Measurements from ENCODE around the gene SP140. TPM values are rescaled to one million over a fixed set of nuclear protein-coding genes. Genes with fewer than 3 reads are reported as not detected.

Gene SP140
- total RNA-seq, 1 experiment from 2014 or later = 1.1 TPM

DNA sequence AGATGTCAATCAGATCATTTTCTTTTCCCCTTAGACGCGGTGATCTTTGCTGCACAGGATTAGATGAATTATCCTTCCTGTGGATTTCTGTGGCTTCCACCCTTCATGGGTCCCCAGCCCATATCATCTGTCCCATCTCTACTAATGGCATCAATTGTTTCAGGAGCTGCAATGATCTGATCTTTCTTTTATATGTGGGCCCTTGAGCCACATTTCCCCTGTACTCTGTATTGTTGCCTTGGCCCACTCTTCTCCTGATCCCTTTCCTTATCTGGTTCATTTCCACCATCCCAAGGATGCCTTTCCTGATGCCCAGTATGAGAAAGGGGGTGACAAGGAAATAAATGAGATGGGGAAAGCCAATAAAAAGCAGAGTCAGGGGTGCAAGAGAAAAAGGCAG is 24.7 kb downstream of the SP140 start:
- BruUV-seq (replicated peaks) = no TSS peak
- peaks cover 33% of the 10 kb centered on the region for H3K27me3 ChIP-seq (ENCODE audit: control insufficient read depth, insufficient read depth, low read length)

DNA sequence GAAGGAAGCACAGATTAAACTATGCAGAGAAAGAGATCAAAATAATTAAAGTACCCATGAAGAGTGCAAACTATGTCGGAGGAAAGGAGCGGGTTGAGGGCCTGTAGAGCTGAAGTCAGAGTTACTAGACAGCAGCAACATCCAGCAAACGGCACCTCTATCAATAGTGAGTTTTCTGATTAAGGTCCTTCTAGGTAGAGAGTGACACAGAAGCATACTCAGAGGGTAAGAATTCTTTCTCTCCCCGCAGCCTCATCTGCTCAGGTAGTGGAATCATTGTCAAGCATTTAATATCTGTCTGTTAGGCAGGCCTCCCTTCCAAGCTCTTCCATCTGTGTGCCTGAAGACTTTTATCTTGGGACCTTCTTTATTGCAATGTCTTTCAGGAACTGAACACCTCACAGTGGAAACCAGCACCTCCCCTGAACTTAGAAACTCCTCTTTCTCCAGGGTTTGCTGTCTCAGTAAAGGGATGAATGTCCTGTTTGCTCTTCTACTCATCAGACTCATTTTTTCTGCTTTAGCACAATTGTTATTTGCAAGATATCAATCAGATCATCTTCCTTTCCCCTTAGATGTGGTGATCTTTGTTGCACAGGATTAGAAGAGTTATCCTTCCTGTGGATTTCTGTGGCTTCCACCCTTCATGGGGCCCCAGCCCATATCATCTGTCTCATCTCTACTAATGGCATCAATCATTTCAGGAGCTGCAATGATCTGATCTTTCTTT is 28.8 kb downstream of the SP140 start:
- no peaks in the 10 kb centered on the region for H3K9me3 ChIP-seq (ENCODE audit: control insufficient read depth, insufficient read depth, low read depth, low read length)
- ChIA-PET CTCF (no interaction called here), POLR2A (no interaction called here)
- H3K4me3 ChIP-seq (ENCODE audit: low read depth in 2 of 2, low read length in 2 of 2) = no peak overlapping the region
- ATAC-seq (no peak), DNase-seq (ENCODE audit: low read depth, low spot score) (no peak)
- in situ Hi-C loops (cut with HindIII; ENCODE audit: low pct_unique_long_range_greater_than_20kb, low sequenced_read_pairs) = no loop called here
- no TSS peak for BruUV-seq (replicated peaks)
- H3K4me1 ChIP-seq (ENCODE audit: control insufficient read depth, insufficient read depth, low read length) = no peaks in the 10 kb centered on the region
- no peaks in the 10 kb centered on the region for H3K36me3 ChIP-seq (ENCODE audit: control insufficient read depth, insufficient read depth, low read length)
- TF ChIP-seq, protein P1, sequence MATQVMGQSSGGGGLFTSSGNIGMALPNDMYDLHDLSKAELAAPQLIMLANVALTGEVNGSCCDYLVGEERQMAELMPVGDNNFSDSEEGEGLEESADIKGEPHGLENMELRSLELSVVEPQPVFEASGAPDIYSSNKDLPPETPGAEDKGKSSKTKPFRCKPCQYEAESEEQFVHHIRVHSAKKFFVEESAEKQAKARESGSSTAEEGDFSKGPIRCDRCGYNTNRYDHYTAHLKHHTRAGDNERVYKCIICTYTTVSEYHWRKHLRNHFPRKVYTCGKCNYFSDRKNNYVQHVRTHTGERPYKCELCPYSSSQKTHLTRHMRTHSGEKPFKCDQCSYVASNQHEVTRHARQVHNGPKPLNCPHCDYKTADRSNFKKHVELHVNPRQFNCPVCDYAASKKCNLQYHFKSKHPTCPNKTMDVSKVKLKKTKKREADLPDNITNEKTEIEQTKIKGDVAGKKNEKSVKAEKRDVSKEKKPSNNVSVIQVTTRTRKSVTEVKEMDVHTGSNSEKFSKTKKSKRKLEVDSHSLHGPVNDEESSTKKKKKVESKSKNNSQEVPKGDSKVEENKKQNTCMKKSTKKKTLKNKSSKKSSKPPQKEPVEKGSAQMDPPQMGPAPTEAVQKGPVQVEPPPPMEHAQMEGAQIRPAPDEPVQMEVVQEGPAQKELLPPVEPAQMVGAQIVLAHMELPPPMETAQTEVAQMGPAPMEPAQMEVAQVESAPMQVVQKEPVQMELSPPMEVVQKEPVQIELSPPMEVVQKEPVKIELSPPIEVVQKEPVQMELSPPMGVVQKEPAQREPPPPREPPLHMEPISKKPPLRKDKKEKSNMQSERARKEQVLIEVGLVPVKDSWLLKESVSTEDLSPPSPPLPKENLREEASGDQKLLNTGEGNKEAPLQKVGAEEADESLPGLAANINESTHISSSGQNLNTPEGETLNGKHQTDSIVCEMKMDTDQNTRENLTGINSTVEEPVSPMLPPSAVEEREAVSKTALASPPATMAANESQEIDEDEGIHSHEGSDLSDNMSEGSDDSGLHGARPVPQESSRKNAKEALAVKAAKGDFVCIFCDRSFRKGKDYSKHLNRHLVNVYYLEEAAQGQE (IDR thresholded peaks at IDR 0.05; ENCODE audit: insufficient read depth in 1 of 2, low read depth in 2 of 2, low read length in 1 of 2) = no peak
- TF ChIP-seq SIN3A (IDR thresholded peaks at IDR 0.05; ENCODE audit: borderline replicate concordance, insufficient read depth, low read depth, low read length) (no peak), POLR2AphosphoS5 (IDR thresholded peaks at IDR 0.05; ENCODE audit: low read depth, low read length) (no peak)
- peaks cover 11% of the 10 kb centered on the region for H3K27me3 ChIP-seq (ENCODE audit: control insufficient read depth, insufficient read depth, low read length)
- H3K27ac ChIP-seq (ENCODE audit: low read length) = no peak overlapping the region
- intact Hi-C loops (cut with micrococcal nuclease; ENCODE audit: unreplicated experiment) = no loop called here

More for the DNA sequence above, 24.7 kb downstream of the SP140 start:
- Histone ChIP-seq H3K27ac (ENCODE audit: low read length) (no peak overlapping the region), H3K4me1 (ENCODE audit: control insufficient read depth, insufficient read depth, low read length) (no peaks in the 10 kb centered on the region), H3K4me3 (ENCODE audit: low read depth in 2 of 2, low read length in 2 of 2) (no peak overlapping the region), H3K9me3 (ENCODE audit: control insufficient read depth, insufficient read depth, low read depth, low read length) (no peaks in the 10 kb centered on the region), H3K36me3 (ENCODE audit: control insufficient read depth, insufficient read depth, low read length) (no peaks in the 10 kb centered on the region)
- intact Hi-C loops (cut with micrococcal nuclease; ENCODE audit: unreplicated experiment) (no loop called here), in situ Hi-C loops (cut with HindIII; ENCODE audit: low pct_unique_long_range_greater_than_20kb, low sequenced_read_pairs) (no loop called here)
- ATAC-seq (no peak), DNase-seq (ENCODE audit: low read depth, low spot score) (no peak)
- ChIA-PET CTCF (no interaction called here), POLR2A (no interaction called here)
- no peak for TF ChIP-seq TCF7L2 (IDR thresholded peaks at IDR 0.05; ENCODE audit: low read depth, low read length)
- no peak for TF ChIP-seq POLR2AphosphoS5 (IDR thresholded peaks at IDR 0.05; ENCODE audit: low read depth, low read length)
- TF ChIP-seq SIN3A (IDR thresholded peaks at IDR 0.05; ENCODE audit: borderline replicate concordance, insufficient read depth, low read depth, low read length) = no peak
- TF ChIP-seq, protein P1 (IDR thresholded peaks at IDR 0.05; ENCODE audit: insufficient read depth in 1 of 2, low read depth in 2 of 2, low read length in 1 of 2) = no peak
- TF ChIP-seq, protein P2, sequence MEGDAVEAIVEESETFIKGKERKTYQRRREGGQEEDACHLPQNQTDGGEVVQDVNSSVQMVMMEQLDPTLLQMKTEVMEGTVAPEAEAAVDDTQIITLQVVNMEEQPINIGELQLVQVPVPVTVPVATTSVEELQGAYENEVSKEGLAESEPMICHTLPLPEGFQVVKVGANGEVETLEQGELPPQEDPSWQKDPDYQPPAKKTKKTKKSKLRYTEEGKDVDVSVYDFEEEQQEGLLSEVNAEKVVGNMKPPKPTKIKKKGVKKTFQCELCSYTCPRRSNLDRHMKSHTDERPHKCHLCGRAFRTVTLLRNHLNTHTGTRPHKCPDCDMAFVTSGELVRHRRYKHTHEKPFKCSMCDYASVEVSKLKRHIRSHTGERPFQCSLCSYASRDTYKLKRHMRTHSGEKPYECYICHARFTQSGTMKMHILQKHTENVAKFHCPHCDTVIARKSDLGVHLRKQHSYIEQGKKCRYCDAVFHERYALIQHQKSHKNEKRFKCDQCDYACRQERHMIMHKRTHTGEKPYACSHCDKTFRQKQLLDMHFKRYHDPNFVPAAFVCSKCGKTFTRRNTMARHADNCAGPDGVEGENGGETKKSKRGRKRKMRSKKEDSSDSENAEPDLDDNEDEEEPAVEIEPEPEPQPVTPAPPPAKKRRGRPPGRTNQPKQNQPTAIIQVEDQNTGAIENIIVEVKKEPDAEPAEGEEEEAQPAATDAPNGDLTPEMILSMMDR (IDR thresholded peaks at IDR 0.05) = no peak
